ENCODE data around the gene NDST1.

Gene NDST1

GRCh38 chr5:150525163-150525562 is 17.2 kb downstream of the NDST1 start:
- DNase-seq, result no peak

- DNase-seq, result no peak
Observed at GRCh38 chr5:150525781-150526180, 17.9 kb downstream of the NDST1 start.

GRCh38 chr5:150527038-150527437 is 19.1 kb downstream of the NDST1 start:
- DNase-seq, result no peak

- DNase-seq, result no peak
Observed at GRCh38 chr5:150527808-150528207, 19.9 kb downstream of the NDST1 start.

- DNase-seq, result no peak
Observed at GRCh38 chr5:150528924-150529546, 21.1 kb downstream of the NDST1 start.

GRCh38 chr5:150529555-150529954 is 21.6 kb downstream of the NDST1 start:
- DNase-seq, result peak; percentile 32

GRCh38 chr5:150530423-150530822 is 22.5 kb downstream of the NDST1 start:
- no peak for DNase-seq

- DNase-seq, result no peak
Observed at GRCh38 chr5:150530951-150531588, 23.1 kb downstream of the NDST1 start.

GRCh38 chr5:150531686-150532085 is 23.8 kb downstream of the NDST1 start:
- no peak for DNase-seq

GRCh38 chr5:150532151-150532550 is 24.2 kb downstream of the NDST1 start:
- DNase-seq, result no peak

- no peak for DNase-seq
Observed at GRCh38 chr5:150532996-150533395, 25.1 kb downstream of the NDST1 start.

- DNase-seq, result no peak
Observed at GRCh38 chr5:150534811-150535210, 26.9 kb downstream of the NDST1 start.

- no peak for DNase-seq
Observed at GRCh38 chr5:150535611-150536010, 27.7 kb downstream of the NDST1 start.

GRCh38 chr5:150538007-150538917 is 30.3 kb downstream of the NDST1 start:
- DNase-seq, result peak; percentile 35

GRCh38 chr5:150539206-150539605 is 31.3 kb downstream of the NDST1 start:
- DNase-seq, result no peak

- peak; percentile 65 for DNase-seq
Observed at GRCh38 chr5:150540042-150540441, 32.1 kb downstream of the NDST1 start.

- DNase-seq, result peak; percentile 94
Observed at GRCh38 chr5:150540615-150541396, 32.9 kb downstream of the NDST1 start.

GRCh38 chr5:150541397-150541675 is 33.4 kb downstream of the NDST1 start:
- DNase-seq, result no peak

- peak; percentile 62 for DNase-seq
Observed at GRCh38 chr5:150541895-150542294, 34.0 kb downstream of the NDST1 start.

- DNase-seq, result peak; percentile 99
Observed at GRCh38 chr5:150542933-150543445, 35.1 kb downstream of the NDST1 start.

- DNase-seq, result peak; percentile 82
Observed at GRCh38 chr5:150544611-150545219, 36.8 kb downstream of the NDST1 start.

GRCh38 chr5:150545246-150545645 is 37.3 kb downstream of the NDST1 start:
- DNase-seq, result no peak

- DNase-seq, result no peak
Observed at GRCh38 chr5:150548123-150548522, 40.2 kb downstream of the NDST1 start.
